GM18517 (cell line): ENCODE measurements around the gene FAM153A.
"Not testable (repeated sequence)": the region's sequence is repeated elsewhere in the genome, so short reads cannot be mapped to it uniquely, and the experiment has no call there.

Source experiments
- ATAC-seq: cut with Tn5 transposase; IDR thresholded peaks from one replicate; pipeline ENCODE4 v1.9.1; 2021; ENCODE audit warnings: mild to moderate bottlenecking, moderate library complexity; ENCODE audit not compliant: unreplicated experiment

The FAM153A gene

DNA sequence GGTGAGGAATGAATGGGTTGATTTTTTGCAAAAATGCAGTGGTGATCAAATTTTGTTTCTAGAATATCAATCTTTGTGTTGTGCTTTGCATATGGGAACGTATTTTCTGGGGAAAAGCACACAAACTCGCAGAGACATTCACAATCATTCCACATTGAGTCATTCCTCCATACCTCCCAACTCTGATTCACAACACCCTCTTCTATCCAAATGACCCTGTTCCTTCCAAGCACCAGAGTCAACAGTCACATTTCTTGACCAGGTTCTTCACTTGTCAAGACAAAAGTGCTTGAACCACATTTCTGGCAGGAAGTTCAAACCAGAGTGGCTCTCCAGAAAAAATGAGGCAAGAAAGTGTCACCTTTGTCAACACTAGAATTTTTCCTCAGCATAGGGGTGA, 35.3 kb downstream of the FAM153A start:
- ATAC-seq, result not testable (repeated sequence)

DNA sequence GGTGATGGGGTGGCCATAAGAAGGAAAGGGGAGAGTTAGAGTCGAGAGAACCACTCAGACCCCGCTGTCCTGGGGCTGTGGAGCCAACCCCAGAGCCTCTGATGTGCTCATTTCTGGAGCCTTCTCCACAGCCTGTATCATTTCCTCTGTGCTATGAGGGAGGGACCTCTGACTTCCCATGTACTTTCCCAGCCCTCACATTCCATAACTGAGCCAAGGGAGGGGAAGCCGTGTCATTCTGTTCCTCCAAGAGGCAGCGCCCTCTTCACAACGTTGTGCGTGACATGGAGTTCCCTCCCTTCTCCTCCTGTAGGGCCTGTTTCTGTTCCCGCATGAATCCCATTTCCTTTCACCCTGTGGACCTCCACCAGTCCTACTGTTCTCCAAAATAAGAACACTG, 57.8 kb downstream of the FAM153A start:
- ATAC-seq, result not testable (repeated sequence)

DNA sequence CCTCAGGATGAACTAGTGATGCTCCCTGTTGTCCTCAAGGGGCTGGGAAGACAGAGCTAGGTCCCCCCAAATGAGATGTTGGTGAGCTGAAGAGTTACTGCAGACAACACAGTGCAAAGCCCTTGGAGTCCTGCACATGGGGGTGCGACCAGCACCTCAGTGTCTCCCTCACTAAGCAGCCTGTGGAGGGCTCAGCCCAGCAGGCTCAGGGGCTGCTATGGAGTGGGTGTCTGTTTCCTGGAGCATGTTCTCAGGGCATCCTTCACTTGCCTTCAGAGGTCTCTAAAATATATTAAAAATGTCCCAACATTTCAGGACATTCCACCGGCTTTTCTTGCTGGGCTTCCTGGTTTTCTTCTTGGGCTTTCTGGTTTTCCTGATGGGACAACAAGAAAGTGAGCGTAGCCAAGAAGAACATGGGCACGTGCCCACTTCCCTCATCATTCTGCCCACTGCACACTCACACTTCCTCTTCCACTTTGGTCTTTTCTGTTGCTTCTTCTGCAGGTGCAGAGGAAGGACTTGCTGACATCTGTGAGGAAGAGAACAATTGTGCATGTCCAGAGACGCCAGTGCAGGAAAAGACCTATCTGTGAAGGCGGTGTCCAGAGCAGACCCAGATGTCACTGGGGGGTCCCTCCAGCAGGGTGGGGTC, 58.7 kb downstream of the FAM153A start:
- ATAC-seq, result not testable (repeated sequence)

DNA sequence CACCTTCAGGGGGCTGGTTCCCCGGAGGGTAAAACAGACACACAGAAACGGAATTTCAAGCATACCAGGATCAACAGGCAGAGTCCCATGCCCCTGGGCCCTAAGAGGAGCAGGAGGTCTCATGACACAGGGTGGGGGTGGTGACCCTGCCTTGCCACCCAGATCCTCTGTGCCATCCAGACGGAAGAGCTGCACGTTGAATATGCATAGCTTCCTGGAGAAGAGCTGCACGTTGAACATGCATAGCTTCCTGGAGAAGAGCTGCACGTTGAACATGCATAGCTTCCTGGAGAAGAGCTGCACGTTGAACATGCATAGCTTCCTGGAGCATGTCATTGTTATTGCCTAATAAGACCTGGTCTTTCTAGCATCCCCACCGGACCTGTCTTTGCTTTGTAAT, 59.9 kb downstream of the FAM153A start:
- not testable (repeated sequence) for ATAC-seq

DNA sequence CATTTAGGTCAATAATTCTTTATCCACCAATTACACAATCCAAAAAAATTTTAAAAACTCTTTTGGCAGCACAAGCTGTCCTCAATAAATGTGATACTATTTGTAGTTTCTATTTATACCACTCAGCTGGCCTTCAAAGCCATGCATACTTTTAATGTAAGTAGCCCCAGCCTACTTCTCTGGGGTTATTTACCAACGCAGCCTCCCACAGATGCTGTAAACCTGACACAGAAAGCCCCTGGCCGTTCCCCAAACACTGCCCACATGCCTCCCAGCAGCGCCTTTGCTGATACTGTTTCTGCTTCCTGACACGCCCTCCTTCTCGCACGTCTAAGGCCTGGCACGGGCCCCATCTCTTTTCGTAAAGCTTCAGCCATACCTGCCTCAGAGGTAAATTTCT, 62.7 kb downstream of the FAM153A start:
- not testable (repeated sequence) for ATAC-seq

DNA sequence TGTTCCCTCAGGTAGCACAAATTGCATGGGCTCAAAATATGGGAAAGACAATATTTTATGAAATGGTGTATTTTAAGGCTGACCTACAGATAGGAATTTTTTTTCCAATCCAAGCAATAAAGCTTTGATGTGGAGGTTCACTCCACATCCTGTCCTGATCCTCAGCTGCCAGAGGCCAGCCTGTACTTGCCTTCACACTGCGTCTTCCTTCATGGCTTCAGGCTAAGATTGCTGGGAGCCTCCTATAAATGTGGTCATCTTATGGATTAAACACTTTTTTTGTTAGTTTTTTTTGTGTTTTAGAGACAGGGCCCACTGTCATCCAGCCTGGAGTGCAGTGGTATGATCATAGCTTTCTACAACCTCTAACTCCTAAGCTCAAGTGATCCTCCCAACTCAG, 67.3 kb downstream of the FAM153A start:
- ATAC-seq, result not testable (repeated sequence)

DNA sequence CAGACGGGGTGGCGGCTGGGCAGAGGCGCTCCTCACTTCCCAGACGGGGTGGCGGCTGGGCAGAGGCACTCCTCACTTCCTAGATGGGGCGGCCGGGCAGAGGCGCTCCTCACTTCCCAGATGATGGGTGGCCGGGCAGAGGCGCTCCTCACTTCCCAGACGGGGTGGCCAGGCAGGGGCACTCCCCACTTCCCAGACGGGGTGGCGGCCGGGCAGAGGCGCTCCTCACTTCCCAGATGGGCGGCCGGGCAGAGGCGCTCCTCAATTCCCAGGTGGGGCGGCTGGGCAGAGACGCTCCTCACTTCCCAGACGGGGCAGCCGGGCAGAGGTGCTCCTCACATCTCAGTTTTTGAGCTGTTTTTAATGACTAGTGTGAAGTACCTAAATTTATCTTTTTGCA, 86.6 kb downstream of the FAM153A start:
- ATAC-seq, result not testable (repeated sequence)

DNA sequence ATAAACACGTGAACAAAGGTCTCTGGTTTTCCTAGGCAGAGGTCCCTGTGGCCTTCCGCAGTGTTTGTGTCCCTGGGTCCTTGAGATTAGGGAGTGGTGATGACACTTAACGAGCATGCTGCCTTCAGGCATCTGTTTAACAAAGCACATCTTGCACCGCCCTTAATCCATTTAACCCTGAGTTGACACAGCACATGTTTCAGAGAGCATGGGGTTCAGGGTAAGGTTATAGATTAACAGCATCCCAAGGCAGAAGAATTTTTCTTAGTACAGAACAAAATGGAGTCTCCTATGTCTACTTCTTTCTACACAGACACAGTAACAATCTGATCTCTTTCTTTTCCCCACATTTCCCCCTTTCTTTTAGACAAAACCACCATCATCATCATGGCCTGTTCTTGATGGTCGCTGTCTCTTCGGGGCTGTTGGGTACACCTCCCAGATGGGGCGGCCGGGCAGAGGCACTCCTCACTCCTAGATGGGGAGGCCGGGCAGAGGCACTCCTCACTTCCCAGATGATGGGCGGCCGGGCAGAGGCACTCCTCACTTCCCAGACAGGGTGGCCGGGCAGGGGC, 87.3 kb downstream of the FAM153A start:
- ATAC-seq, result not testable (repeated sequence)

DNA sequence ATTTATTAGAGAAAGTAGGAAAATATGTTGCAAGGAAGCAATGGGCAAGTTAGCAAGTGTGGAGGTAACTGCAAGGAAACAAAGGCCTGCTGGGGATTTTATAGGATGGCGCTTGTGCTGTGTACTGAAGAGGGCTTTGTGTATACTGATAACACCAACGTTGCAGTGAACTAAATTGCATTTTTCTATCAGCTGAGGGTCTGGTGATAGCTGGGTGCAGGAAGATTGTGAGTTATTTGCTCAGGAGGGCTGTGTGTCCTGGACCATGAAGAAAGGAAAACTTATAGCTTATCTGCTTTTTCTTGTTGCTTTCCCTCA, 88.2 kb downstream of the FAM153A start:
- not testable (repeated sequence) for ATAC-seq

DNA sequence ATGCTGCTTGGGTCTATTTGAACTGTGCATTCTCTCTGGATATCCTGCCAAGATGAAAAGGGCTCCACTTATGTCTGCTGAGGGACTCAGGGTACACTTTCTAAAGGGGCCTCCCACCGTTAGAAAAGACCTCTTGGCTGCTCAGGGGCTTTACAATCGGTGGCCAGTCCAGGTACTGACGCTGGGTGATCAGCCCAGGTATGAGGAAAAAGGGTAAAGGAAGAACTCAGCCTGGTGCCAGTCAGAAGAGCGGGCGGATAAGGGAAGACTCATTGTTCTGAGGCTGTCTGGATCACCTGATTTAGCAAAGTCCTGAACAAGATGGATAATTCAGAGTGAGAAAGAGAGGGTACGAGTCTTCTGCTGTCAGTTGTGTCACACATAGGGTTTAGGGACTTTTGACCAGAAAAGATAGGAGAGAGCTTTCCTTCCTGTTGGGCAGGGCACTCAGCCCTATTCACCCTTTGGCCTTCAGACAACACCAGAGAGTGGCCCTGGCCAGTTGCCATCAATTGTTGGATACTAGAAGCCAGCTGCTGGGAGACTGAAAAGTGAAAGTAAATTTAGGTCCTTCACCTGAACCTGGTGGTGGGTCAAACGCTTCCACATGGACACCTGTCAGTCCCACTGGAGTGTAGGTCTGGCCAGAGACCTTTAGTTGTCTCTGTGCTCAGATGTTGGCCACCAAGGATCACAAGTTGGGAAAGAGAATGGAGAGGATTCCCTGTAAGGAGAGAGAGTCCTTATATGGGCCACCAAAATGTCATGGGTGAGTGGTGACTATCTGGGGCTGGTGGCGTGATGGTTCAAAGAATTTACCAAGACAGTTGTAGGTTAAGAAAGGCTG, 88.8 kb downstream of the FAM153A start:
- not testable (repeated sequence) for ATAC-seq

DNA sequence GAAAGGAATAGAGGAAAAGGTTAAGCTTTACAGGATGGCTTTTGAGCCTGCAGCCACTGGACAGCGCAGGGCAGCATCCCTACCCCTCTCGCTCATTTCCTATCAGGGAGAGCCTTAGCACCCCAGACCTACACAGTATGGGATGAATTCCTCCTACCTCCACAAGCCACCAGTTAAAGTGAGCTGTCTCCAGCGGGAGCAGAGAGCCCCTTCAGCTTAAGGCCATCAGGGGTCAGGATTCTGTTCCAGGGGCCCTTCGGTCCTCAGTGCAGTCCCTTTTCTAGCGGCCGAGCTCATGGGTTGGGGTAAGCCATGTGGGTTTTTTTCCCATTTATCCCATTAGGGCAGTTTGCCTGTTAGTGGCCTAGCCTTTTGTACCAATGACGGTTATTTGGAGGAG, 89.7 kb downstream of the FAM153A start:
- not testable (repeated sequence) for ATAC-seq

DNA sequence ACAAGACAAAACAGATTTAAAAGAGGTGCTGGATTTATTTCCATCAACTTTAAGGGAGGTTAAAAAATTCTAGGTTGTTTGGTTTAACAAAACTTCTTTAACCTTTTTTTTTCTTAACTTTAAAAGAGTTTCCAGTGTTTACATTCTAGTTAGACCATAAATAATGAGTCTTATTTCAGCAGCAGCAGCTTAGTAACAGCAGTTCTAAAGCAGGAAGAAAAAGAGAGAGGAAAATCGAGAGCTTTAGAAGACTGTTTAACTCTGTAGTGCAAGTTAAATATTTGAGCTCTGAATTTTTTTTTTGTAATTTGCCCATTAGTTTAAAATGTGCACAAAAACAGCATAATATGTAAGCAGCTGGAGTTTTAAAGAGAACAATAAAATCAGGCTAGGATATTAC, 90.2 kb downstream of the FAM153A start:
- not testable (repeated sequence) for ATAC-seq

DNA sequence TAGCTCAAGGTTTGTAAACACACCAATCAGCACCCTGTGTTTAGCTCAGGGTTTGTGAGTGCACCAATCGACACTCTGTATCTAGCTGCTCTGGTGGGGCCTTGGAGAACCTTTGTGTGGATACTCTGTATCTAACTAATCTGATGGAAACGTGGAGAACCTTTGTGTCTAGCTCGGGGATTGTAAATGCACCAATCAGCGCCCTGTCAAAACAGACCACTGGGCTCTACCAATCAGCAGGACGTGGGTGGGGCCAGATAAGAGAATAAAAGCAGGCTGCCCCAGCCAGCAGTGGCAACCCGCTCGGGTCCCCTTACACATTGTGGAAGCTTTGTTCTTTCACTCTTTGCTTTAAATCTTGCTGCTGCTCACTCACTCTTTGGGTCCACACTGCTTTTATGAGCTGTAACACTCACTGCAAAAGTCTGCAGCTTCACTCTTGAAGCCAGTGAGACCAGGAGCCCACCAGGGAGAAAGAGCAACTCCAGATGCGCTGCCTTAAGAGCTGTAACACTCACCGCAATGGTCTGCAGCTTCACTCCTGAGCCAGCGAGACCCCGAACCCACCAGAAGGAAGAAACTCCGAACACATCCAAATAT, 93.6 kb downstream of the FAM153A start:
- not testable (repeated sequence) for ATAC-seq

DNA sequence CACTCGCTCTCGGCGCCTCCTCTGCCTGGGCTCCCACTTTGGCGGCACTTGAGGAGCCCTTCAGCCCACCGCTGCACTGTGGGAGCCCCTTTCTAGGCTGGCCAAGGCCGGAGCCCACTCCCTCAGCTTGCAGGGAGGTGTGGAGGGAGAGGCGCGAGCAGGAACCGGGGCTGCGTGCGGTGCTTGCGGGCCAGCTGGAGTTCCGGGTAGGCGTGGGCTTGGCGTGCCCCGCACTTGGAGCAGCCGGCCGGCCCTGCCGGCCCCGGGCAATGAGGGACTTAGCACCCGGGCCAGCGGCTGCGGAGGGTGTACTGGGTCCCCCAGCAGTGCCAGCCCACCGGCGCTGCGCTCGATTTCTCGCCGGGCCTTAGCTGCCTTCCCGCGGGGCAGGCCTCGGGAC, 94.6 kb downstream of the FAM153A start:
- not testable (repeated sequence) for ATAC-seq

DNA sequence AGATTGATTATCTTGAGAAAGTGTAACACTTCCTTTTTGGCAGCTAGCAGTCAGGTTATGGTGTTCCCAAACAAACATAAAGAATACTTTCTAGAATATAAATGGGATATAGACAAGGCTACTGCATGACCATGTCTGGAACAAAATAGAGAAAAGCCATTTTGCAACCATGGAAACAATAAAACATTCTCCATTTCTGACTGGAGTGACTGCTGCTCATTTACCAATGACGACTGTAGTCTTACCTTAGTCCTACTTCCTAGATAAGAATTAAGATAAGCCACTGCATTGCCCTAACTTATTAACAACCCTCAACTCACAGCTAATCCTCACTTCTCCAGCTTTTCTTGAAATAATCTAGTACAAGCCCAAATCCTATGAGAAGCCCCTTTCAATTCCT, 100.8 kb downstream of the FAM153A start:
- not testable (repeated sequence) for ATAC-seq
